ENCODE data around the gene PPWD1.

The PPWD1 gene

GRCh38 chr5:65624025-65624570, 61.0 kb downstream of the PPWD1 start, which contains the start of gene TRIM23:
TRIM23 (minus strand) TSS chr5:65624333; CDS start chr5:65624274, 59 bp downstream.
- peak; percentile 86 for DNase-seq

- peak; percentile 86 for DNase-seq
These were observed 61.8 kb downstream of the PPWD1 start, which contains the start of the genes SHLD3 and TRAPPC13 for GRCh38 chr5:65624571-65625555. SHLD3 (plus strand) TSS chr5:65625027; CDS start chr5:65629588, 4,561 bp downstream. TRAPPC13 (plus strand) TSS chr5:65625027; CDS start chr5:65625061, 34 bp downstream.

- no peak for DNase-seq
These were observed 62.6 kb downstream of the PPWD1 start for GRCh38 chr5:65625743-65626142.

GRCh38 chr5:65630981-65631380, 67.9 kb downstream of the PPWD1 start:
- DNase-seq: no peak

Data from NCI-H2171 treated with DMSO at 0.1 percent for 48 hours (cell line).